HepG2 (cell line): Measurements from ENCODE around the gene TOX4. TPM values are rescaled to one million over a fixed set of nuclear protein-coding genes. Genes with fewer than 3 reads are reported as not detected.

Source experiments
- ARNTL ChIP-seq: sonication (generic); formaldehyde crosslinking; IDR thresholded peaks from 2 replicates; pipeline ENCODE4 v1.4.0; 2020; ENCODE audit warnings: mild to moderate bottlenecking, missing genetic modification reagents
- GFI1 ChIP-seq: sonication (generic); formaldehyde crosslinking; IDR thresholded peaks from 2 replicates; pipeline ENCODE4 v1.5.0; 2020; ENCODE audit warnings: missing genetic modification reagents, mild to moderate bottlenecking, borderline replicate concordance
- HMG20A ChIP-seq: IDR thresholded peaks from 2 replicates; pipeline ENCODE4 v1.6.1; 2016; ENCODE audit warnings: borderline replicate concordance
- HOXA9 ChIP-seq: sonication (generic); formaldehyde crosslinking; IDR thresholded peaks from 2 replicates; pipeline ENCODE4 v1.8.1; 2022; ENCODE audit warnings: missing genetic modification reagents, mild to moderate bottlenecking, moderate library complexity, borderline replicate concordance
- KDM1A ChIP-seq: IDR thresholded peaks from 2 replicates; pipeline ENCODE4 v1.6.1; 2016; ENCODE audit warnings: missing compliant biosample characterization
- KDM2A ChIP-seq: sonication (generic); formaldehyde crosslinking; IDR thresholded peaks from 2 replicates; pipeline ENCODE4 v1.4.0; 2020; ENCODE audit warnings: low read depth, missing genetic modification reagents, borderline replicate concordance
- KLF9 ChIP-seq: IDR thresholded peaks from 2 replicates; pipeline ENCODE4 v1.6.1; 2016; ENCODE audit warnings: low read depth
- PHF21A ChIP-seq: sonication (generic); formaldehyde crosslinking; IDR thresholded peaks from 2 replicates; pipeline ENCODE4 v1.5.0; 2020; ENCODE audit warnings: mild to moderate bottlenecking, missing genetic modification reagents
- RARA ChIP-seq: IDR thresholded peaks from 2 replicates; pipeline ENCODE4 v1.6.1; 2016; ENCODE audit warnings: missing genetic modification reagents, missing compliant biosample characterization
- SIX4 ChIP-seq: sonication (generic); formaldehyde crosslinking; IDR thresholded peaks from 2 replicates; pipeline ENCODE4 v1.4.0; 2020; ENCODE audit warnings: missing genetic modification reagents
- SMAD1 ChIP-seq: sonication (generic); formaldehyde crosslinking; IDR thresholded peaks from 2 replicates; pipeline ENCODE4 v1.4.0; 2020; ENCODE audit warnings: missing genetic modification reagents, low read depth, mild to moderate bottlenecking, borderline replicate concordance
- SNAI1 ChIP-seq: sonication (generic); formaldehyde crosslinking; IDR thresholded peaks from 2 replicates; pipeline ENCODE4 v1.5.0; 2020; ENCODE audit warnings: mild to moderate bottlenecking, missing genetic modification reagents, borderline replicate concordance
- SOX6 ChIP-seq, 2 experiments: fragments of 450-650 bp in 1 of 2; sonication (generic) in 1 of 2; formaldehyde crosslinking in 1 of 2; IDR thresholded peaks; 2 replicates each; pipeline versions ENCODE4 v1.4.0 to v1.6.1; 2017 to 2020; ENCODE audit warnings: antibody characterized with exemption in 1 of 2, mild to moderate bottlenecking in 1 of 2, missing genetic modification reagents in 1 of 2
- STAT5B ChIP-seq: sonication (generic); formaldehyde crosslinking; IDR thresholded peaks from 2 replicates; pipeline ENCODE4 v1.4.0; 2020; ENCODE audit warnings: missing genetic modification reagents
- YEATS2 ChIP-seq: sonication (generic); formaldehyde crosslinking; IDR thresholded peaks from 2 replicates; pipeline ENCODE4 v1.4.0; 2020; ENCODE audit warnings: missing genetic modification reagents, borderline replicate concordance
- ZBTB7A ChIP-seq: sonication (generic); formaldehyde crosslinking; IDR thresholded peaks from 2 replicates; pipeline ENCODE4 v1.8.0; 2022; ENCODE audit warnings: mild to moderate bottlenecking, missing genetic modification reagents
- ZNF136 ChIP-seq: sonication (generic); formaldehyde crosslinking; IDR thresholded peaks from 2 replicates; pipeline ENCODE4 v1.8.1; 2022; ENCODE audit warnings: low read depth, mild to moderate bottlenecking, moderate library complexity, missing genetic modification reagents
- ZNF138 ChIP-seq: sonication (generic); formaldehyde crosslinking; IDR thresholded peaks from 2 replicates; pipeline ENCODE4 v1.5.0; 2020; ENCODE audit warnings: mild to moderate bottlenecking, low read depth, missing genetic modification reagents
- ZNF225 ChIP-seq: sonication (generic); formaldehyde crosslinking; IDR thresholded peaks from 2 replicates; pipeline ENCODE4 v1.4.0; 2020; ENCODE audit warnings: mild to moderate bottlenecking, missing genetic modification reagents
- ZNF556 ChIP-seq: sonication (generic); formaldehyde crosslinking; IDR thresholded peaks from 2 replicates; pipeline ENCODE4 v1.4.0; 2020; ENCODE audit warnings: mild to moderate bottlenecking, missing genetic modification reagents, borderline replicate concordance
- ZNF564 ChIP-seq: sonication (generic); formaldehyde crosslinking; IDR thresholded peaks from 2 replicates; pipeline ENCODE4 v1.8.1; 2023; ENCODE audit warnings: mild to moderate bottlenecking, missing genetic modification reagents
- ZNF841 ChIP-seq: sonication (generic); formaldehyde crosslinking; IDR thresholded peaks from 2 replicates; pipeline ENCODE4 v1.8.1; 2023; ENCODE audit warnings: missing genetic modification reagents, borderline replicate concordance
- ZNF850 ChIP-seq: sonication (generic); formaldehyde crosslinking; conservative IDR thresholded peaks from 2 replicates; pipeline ENCODE4 v1.9.0; 2021; ENCODE audit warnings: mild to moderate bottlenecking, missing genetic modification reagents
- polyA plus RNA-seq, 8 experiments: library from polyadenylated mRNA; depleted of rRNA in 3 of 8; stranded (reverse) in 7 of 8; unstranded in 1 of 8; fragments of >200 nt; fragmentation: Illumina TruSeq in 4 of 8; extraction: Trizol in 4 of 8; gene quantifications; 2 replicates each; pipeline versions ENCODE4 v1.2.1 to v1.2.3, GENCODE V29; 2011 to 2016; ENCODE audit warnings: low read depth in 4 of 8, missing spikeins in 1 of 8, mixed read lengths in 1 of 8; ENCODE audit not compliant: insufficient read depth in 1 of 8
- total RNA-seq, 5 experiments: library from RNA; depleted of rRNA; stranded (reverse); fragments of >200 nt; fragmentation: Illumina TruSeq; extraction: Trizol; gene quantifications; 2 replicates each; pipeline ENCODE4 v1.2.3, GENCODE V29; 2016; ENCODE audit warnings: low read depth in 1 of 5
- TF ChIP-seq, protein P1 (sequence below): IDR thresholded peaks from 2 replicates; pipeline ENCODE4 v1.6.1; 2016; ENCODE audit warnings: missing compliant biosample characterization, missing genetic modification reagents, borderline replicate concordance
- TF ChIP-seq, protein P2 (sequence below): IDR thresholded peaks from 2 replicates; pipeline ENCODE4 v1.6.1; 2016; ENCODE audit warnings: low read depth
- TF ChIP-seq, protein P3 (sequence below): sonication (generic); formaldehyde crosslinking; IDR thresholded peaks from 2 replicates; pipeline ENCODE4 v1.4.0; 2020; ENCODE audit warnings: mild to moderate bottlenecking, missing genetic modification reagents

The TOX4 gene
- total and polyA plus RNA-seq, 2 of the 13 experiments (the other 11 are each of a cell fraction or from before 2014, with no cell fraction given), result 71.8 to 163 TPM

DNA sequence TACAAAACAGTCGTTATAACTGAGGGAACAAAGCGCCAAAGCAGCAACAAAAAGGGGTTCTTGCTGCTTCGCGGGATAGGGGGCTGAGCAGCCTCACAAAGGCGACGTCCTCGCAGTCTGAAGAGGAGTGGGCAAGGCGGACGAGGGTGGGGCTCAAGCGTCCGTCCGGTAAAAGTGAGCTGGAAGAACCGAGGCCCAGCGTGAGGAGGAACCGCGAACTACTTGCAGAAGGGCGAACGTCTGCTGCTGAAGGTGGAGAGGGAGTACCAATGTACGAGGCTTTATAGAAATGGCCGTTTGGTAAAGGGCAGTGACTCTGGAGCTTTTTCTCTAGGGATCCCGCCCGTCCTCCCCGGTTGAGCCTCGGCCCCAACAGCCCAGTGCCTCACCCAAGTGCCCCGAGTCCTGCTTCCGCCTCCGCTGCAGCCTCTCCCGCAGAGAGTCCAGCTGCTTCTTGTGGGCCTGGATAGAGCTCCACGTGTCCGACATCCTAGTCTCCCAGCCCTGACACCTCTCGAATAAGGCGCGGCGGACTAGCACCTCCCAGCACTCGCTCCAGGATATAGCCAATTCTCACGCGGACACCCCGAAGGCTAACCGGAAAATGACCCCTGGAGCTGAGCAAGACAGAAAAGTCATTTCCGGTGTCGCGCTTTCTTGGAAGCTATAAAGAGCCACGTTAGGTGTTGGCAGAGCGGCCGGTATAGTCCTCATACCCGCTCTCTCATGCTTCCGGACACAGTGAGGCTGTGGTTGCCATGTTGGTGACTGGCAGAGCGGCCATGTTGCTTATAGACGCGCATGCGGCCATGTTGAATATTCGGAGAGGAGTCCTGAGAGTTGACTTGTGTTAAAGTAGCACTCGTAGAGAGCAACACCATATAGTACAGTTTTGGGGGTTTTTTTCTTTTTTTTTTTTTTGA, 34.0 kb downstream of the TOX4 start, which contains the start of gene METTL3 (continued):
- TF ChIP-seq STAT5B (CRISPR knock-in tag), result peak; percentile 91
- TF ChIP-seq SIX4, result peak; percentile 86
- TF ChIP-seq, protein P1, sequence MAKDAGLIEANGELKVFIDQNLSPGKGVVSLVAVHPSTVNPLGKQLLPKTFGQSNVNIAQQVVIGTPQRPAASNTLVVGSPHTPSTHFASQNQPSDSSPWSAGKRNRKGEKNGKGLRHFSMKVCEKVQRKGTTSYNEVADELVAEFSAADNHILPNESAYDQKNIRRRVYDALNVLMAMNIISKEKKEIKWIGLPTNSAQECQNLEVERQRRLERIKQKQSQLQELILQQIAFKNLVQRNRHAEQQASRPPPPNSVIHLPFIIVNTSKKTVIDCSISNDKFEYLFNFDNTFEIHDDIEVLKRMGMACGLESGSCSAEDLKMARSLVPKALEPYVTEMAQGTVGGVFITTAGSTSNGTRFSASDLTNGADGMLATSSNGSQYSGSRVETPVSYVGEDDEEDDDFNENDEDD (CRISPR knock-in tag), result peak; percentile 97
- peak; percentile 98 for TF ChIP-seq YEATS2
- TF ChIP-seq KLF9 (CRISPR knock-in tag), result peak; percentile 64
- TF ChIP-seq KDM2A (CRISPR knock-in tag), result peak; percentile 96
- peak; percentile 57 for TF ChIP-seq HMG20A (CRISPR knock-in tag)
- peak; percentile 70; the same call in 1 of the 2 replicates for TF ChIP-seq ZNF136
- peak; percentile 89 for TF ChIP-seq ZNF564 (CRISPR knock-in tag)
- TF ChIP-seq SNAI1 (CRISPR knock-in tag), result peak; percentile 90; the same call in 1 of the 2 replicates
- TF ChIP-seq ZBTB7A (CRISPR knock-in tag), result peak; percentile 84; the same call in 1 of the 2 replicates
- TF ChIP-seq ZNF225 (CRISPR knock-in tag), result peak; percentile 97; the same call in 1 of the 2 replicates
- TF ChIP-seq, protein P2, sequence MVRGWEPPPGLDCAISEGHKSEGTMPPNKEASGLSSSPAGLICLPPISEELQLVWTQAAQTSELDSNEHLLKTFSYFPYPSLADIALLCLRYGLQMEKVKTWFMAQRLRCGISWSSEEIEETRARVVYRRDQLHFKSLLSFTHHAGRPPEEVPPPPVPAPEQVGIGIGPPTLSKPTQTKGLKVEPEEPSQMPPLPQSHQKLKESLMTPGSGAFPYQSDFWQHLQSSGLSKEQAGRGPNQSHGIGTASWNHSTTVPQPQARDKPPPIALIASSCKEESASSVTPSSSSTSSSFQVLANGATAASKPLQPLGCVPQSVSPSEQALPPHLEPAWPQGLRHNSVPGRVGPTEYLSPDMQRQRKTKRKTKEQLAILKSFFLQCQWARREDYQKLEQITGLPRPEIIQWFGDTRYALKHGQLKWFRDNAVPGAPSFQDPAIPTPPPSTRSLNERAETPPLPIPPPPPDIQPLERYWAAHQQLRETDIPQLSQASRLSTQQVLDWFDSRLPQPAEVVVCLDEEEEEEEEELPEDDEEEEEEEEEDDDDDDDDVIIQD (CRISPR knock-in tag), result peak; percentile 83
- TF ChIP-seq, protein P3, sequence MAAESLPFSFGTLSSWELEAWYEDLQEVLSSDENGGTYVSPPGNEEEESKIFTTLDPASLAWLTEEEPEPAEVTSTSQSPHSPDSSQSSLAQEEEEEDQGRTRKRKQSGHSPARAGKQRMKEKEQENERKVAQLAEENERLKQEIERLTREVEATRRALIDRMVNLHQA (CRISPR knock-in tag), result no peak
- peak; percentile 90 for TF ChIP-seq RARA (CRISPR knock-in tag)
- TF ChIP-seq ZNF556, result peak; percentile 60
- no peak for TF ChIP-seq SOX6 (IDR thresholded peaks at IDR 0.05)
- TF ChIP-seq SOX6 (CRISPR knock-in tag; IDR thresholded peaks at IDR 0.05), result peak; percentile 76
- TF ChIP-seq PHF21A (CRISPR knock-in tag), result peak; percentile 91
- no peak; the same call in 1 of the 2 replicates for TF ChIP-seq ZNF841 (CRISPR knock-in tag)
- TF ChIP-seq ARNTL (CRISPR knock-in tag), result peak; percentile 86
- TF ChIP-seq KDM1A, result 0 out of 2 replicates have a peak, but pooled peaks have one; percentile 41
- no peak for TF ChIP-seq HOXA9
- peak; percentile 95; the same call in 1 of the 2 replicates for TF ChIP-seq ZNF138 (CRISPR knock-in tag)
- peak; percentile 20; the same call in 1 of the 2 replicates for TF ChIP-seq GFI1 (CRISPR knock-in tag)
- TF ChIP-seq ZNF850 (CRISPR knock-in tag), result no peak
- TF ChIP-seq SMAD1, result peak; percentile 53; the same call in 1 of the 2 replicates
